Forelimb muscle (tissue), 1 donor: ENCODE measurements around the gene LST1. TPM values are rescaled to one million over a fixed set of nuclear protein-coding genes. Genes with fewer than 3 reads are reported as not detected.
"Not testable (repeated sequence)": the region's sequence is repeated elsewhere in the genome, so short reads cannot be mapped to it uniquely, and the experiment has no call there.

Experiments
- DNase-seq: peaks from one replicate; pipeline ENCODE4 v3.0.0-alpha.2; 2013; ENCODE audit warnings: low read depth
- polyA plus RNA-seq: library from polyadenylated mRNA; unstranded; fragments of 120-200 nt; gene quantifications from one replicate; pipeline ENCODE4 v1.2.1, GENCODE V29; 2013; ENCODE audit not compliant: insufficient read length

The LST1 gene
- polyA plus RNA-seq, 1 donor = 7.4 TPM

GRCh38 chr6:31580807-31581433 is 5.2 kb upstream of the LST1 start:
- no peak for DNase-seq

GRCh38 chr6:31581434-31582229 is 4.4 kb upstream of the LST1 start:
- DNase-seq = no peak

DNA sequence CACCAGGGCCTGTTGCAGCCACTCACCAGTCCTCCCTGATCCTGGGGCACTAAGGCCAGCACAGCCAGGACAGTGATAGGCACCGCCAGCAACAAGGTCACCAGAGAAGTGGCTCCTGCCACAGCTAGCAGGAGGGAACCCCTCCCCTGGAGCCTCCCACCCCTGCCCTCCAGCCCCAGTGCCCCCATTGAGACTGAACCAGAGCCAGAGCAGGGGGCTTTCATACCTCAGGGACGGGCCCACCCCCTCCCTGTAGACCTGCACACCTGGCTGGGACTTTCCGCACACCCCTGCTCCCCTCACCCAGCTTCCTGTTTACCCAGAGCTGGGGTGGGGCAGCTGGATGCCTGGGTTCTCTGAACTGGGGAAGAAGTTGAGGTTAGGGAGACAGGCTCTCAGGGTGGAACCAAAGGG is 3.8 kb upstream of the LST1 start, which contains the start of gene LTB:
Gene LTB (minus strand): TSS at position 195 of the 414 bp plus-strand sequence. CDS start 7 bp downstream, at position 188.
- DNase-seq = no peak

DNA sequence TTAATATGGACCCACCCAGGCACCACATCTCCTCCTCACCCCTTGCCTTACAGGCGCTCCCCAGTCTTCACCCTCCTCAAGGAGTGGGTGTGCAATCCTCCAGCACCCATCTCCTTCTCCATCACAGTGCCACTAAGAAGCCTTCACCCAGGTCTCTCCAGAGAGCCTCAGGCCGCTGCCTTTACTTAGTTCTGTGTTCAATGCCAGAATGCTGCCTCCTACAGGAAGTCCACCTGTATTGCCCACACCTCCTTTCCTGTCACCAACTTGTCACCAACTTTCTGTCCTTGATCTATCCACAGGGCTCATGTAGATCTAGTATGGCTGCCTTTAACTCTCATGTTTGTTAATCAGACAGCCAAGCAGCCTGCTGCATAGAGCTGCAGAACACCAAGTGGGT is 586 bp upstream of the LST1 start:
- DNase-seq = no peak

- no peak for DNase-seq
Measured at GRCh38 chr6:31586599-31587281, 663 bp downstream of the LST1 start.

- no peak for DNase-seq
Measured at GRCh38 chr6:31587791-31588777, 2.0 kb downstream of the LST1 start.

- DNase-seq = no peak
Measured at GRCh38 chr6:31588871-31589650, 3.0 kb downstream of the LST1 start.

- DNase-seq = not testable (repeated sequence)
Measured at GRCh38 chr6:31590691-31591090, 4.6 kb downstream of the LST1 start.

DNA sequence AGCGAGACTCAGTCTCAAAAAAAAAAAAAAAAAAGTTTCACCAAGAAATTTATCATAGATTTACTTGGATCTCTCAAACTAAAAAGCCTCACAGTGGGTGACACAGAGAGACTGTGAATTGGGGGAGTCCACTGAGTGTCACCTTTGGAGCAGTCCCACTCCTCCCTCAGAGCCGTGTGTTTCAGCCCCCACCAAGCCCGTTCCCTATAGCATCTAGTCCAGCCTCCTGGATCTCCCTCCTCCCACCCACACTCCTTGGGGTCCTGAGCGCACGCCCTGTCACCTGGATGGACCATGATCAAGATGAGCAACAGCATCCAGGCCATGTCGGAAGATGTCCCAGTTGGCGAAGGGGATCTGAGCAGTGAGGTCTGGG is 6.3 kb downstream of the LST1 start:
- no peak for DNase-seq

DNA sequence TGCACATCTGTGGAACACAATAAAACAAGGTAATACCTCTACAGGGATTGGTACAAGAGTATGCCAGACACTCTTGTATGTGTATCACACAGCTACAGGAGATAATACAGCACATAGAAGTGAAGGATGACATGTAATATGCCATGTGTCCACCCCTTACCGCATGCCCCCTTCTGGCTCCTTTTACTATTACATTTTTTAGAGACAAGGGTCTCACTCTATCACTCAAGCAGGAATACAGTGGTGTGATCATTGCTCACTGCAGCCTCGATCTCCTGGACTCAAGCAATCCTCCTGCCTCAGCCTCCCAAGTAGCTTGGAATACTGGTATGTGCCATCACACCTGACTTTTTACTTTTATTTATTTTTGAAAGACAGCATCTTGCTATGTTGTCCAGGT is 10.9 kb downstream of the LST1 start:
- no peak for DNase-seq

DNA sequence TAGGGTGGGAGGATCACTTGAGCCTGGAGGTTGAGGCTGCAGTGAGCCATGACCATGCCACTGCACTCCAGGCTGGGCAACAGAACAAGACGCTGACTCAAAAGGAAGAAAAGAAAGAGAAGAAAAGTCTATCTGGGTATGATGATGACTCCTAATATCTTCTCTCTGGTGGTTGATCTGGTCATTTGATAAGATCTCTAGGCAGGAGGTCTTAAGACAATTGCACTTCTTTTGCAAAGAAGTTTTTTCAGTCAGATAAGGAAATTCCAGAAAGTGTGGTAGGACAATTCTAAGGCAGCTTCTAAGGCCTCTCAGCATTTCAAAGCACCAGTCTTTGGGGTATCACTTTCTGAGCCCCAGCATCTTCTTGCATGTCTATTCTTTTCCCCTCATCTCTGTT is 21.2 kb downstream of the LST1 start:
- DNase-seq = no peak

- no peak for DNase-seq
Measured at GRCh38 chr6:31609519-31610406, 23.7 kb downstream of the LST1 start.

GRCh38 chr6:31610968-31611367 is 24.9 kb downstream of the LST1 start:
- no peak for DNase-seq

DNA sequence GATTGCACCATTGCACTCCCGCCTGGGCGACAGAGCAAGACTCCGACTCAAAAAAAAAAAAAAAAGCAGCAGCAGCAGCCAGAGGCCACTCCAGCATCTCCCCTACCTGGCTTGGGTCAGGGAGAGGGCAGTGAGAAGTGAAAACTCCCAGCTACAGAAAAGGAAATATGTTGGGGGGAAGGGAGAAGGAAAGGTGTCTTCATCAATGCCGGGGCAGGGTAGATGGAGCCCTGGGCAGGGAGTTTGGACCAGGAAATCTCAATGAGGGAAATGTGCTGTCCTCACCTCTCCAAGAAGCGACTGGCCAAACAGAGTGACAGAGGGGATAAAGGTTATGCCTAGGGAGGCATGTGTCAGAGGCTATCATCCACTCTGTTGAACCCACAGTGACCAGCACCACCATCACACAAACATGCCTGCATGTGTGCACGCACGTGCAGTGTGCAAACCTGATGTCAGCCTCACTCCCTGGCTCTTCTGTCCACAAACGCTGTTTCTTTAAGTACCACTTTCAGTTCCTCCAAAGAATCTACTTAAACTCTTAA is 28.1 kb downstream of the LST1 start:
- no peak for DNase-seq

DNA sequence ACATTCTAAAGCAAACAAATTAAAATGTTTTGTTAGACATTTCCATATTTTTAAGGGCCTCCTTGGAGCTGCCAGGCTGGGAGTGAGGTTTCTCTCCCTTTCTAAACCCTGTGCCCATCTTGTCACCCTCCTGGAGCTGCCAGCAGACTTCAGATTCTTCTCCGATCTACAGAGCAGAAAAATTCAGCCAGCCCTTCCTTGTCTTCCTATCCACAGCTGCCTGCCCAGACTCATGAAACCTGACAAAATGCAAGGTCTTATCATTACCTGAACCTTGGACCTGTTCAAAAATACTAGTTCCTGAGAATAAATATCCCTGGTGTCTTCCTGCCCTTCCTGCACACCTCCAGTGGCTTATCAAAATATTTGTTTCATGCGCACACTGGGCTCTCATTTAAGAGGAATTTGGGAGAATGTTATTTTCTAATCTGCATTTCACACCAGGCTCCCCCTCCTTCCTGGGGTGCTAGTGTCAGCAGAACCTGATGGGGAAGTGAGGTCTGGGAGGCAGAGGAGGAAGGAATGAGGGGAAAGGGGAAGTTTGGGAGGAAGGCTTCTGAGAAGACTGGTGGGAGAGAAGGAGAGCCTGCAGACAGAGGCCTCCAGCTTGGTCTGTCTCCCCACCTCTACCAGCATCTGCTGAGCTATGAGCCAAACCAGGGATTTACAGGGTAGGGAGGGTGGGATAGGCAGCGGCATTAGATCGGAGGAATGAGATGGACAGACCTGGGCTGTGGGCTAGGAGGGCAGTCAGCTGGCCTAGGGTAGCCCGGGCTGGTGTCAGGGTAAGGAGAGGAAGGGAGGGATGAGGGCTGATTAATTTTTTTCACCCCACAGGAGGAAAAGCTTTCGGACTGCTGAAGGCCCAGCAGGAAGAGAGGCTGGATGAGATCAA is 28.9 kb downstream of the LST1 start, which contains the start of gene AIF1:
Gene AIF1 (plus strand): TSS at position 551 of the 895 bp plus-strand sequence. CDS start 96 bp downstream, at position 647.
- DNase-seq = no peak

- DNase-seq = no peak
Measured at GRCh38 chr6:31615748-31616147, 29.7 kb downstream of the LST1 start.

DNA sequence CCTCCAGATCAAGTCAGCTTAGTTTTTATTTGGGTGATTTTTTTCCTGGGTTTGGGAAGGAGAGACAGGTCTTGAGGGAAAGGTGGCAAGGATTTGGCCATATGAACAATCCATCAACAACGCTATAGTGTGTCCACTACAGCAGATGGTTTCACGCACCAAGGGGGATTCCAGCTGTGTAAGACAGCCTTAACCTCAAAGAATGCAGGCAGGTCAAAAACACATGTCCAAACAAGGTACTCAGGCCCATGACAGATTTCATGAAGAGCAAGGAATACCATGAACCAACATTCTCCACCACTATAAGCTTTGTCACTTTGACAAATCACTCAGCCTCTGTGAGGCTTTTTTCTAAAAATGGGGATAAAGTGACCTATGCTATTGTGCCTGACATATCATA is 30.9 kb downstream of the LST1 start:
- no peak for DNase-seq
